HG03039 (cell line): Measurements from ENCODE around the gene C14orf119.

ENCODE experiments used
- ATAC-seq: cut with Tn5 transposase; IDR thresholded peaks from one replicate; pipeline ENCODE4 v1.9.1; 2021; ENCODE audit warnings: mild to moderate bottlenecking, moderate library complexity; ENCODE audit not compliant: unreplicated experiment

The C14orf119 gene

GRCh38 chr14:23086565-23086964 is 8.7 kb upstream of the C14orf119 start:
- ATAC-seq: no peak

- ATAC-seq: no peak
Observed at GRCh38 chr14:23089498-23090253, 5.6 kb upstream of the C14orf119 start.

- no peak for ATAC-seq
Observed at GRCh38 chr14:23090254-23090636, 5.1 kb upstream of the C14orf119 start.

- no peak for ATAC-seq
Observed at GRCh38 chr14:23091294-23092225, 3.7 kb upstream of the C14orf119 start.

- ATAC-seq: no peak
Observed at GRCh38 chr14:23093104-23093503, 2.2 kb upstream of the C14orf119 start.

GRCh38 chr14:23093526-23093925 is 1.8 kb upstream of the C14orf119 start:
- ATAC-seq: no peak

- ATAC-seq: no peak
Observed at GRCh38 chr14:23093991-23094665, 1.2 kb upstream of the C14orf119 start.

GRCh38 chr14:23094666-23095195 is 574 bp upstream of the C14orf119 start, which contains the start of gene ACIN1:
Gene ACIN1 (minus strand): TSS chr14:23095136. CDS start chr14:23095112, 24 bp downstream.
- ATAC-seq: peak; percentile 26

- no peak for ATAC-seq
Observed at GRCh38 chr14:23097786-23098185, 2.5 kb downstream of the C14orf119 start.

GRCh38 chr14:23099212-23099861 is 4.0 kb downstream of the C14orf119 start:
- no peak for ATAC-seq

GRCh38 chr14:23101213-23101970 is 6.1 kb downstream of the C14orf119 start:
- ATAC-seq: no peak

- no peak for ATAC-seq
Observed at GRCh38 chr14:23101986-23102625, 6.8 kb downstream of the C14orf119 start.

- no peak for ATAC-seq
Observed at GRCh38 chr14:23102801-23103200, 7.5 kb downstream of the C14orf119 start.

- no peak for ATAC-seq
Observed at GRCh38 chr14:23103581-23103980, 8.3 kb downstream of the C14orf119 start.

GRCh38 chr14:23104070-23104590 is 8.8 kb downstream of the C14orf119 start:
- ATAC-seq: no peak

- ATAC-seq: no peak
Observed at GRCh38 chr14:23104591-23105347, 9.5 kb downstream of the C14orf119 start, which contains the start of gene CIROP. Gene CIROP (minus strand): TSS chr14:23104989. CDS start chr14:23104920, 69 bp downstream.

GRCh38 chr14:23105348-23105824 is 10.1 kb downstream of the C14orf119 start:
- ATAC-seq: no peak

- no peak for ATAC-seq
Observed at GRCh38 chr14:23106747-23107045, 11.4 kb downstream of the C14orf119 start.
